Tibial nerve (tissue), 4 donors: ENCODE data around the gene FKBP3. TPM values are rescaled to one million over a fixed set of nuclear protein-coding genes. Genes with fewer than 3 reads are reported as not detected.

Experiments used
- DNase-seq, 2 donors: peaks; one replicate each; pipeline ENCODE4 v3.0.0-alpha.2; 2019; ENCODE audit warnings: low spot score in 2 of 2
- H3K27ac ChIP-seq, 4 donors: fragments of 200-600 bp; sonication (generic) in 3 of 4; one replicate each; pipeline ENCODE4 v1.5.1; 2017 to 2019; ENCODE audit warnings: mild to moderate bottlenecking in 1 of 4
- H3K27me3 ChIP-seq, 2 donors: fragments of 200-600 bp; sonication (generic) in 1 of 2; one replicate each; pipeline versions ENCODE4 v1.5.1 to v1.6.0; 2017 to 2019
- H3K36me3 ChIP-seq, 3 donors: fragments of 200-600 bp; sonication (generic); one replicate each; pipeline ENCODE4 v1.5.1; 2018 to 2019
- H3K4me1 ChIP-seq, 4 donors: fragments of 200-600 bp; sonication (generic) in 3 of 4; one replicate each; pipeline ENCODE4 v1.5.1; 2017 to 2019
- H3K4me3 ChIP-seq, 4 donors: fragments of 200-600 bp; sonication (generic) in 3 of 4; one replicate each; pipeline ENCODE4 v1.5.1; 2017 to 2019; ENCODE audit warnings: mild to moderate bottlenecking in 1 of 4, moderate library complexity in 1 of 4
- H3K9me3 ChIP-seq, 4 donors: fragments of 200-600 bp; sonication (generic) in 3 of 4; one replicate each; pipeline ENCODE4 v1.5.1; 2017 to 2019
- CTCF ChIP-seq, 5 experiments: fragments of 200-600 bp in 3 of 5; fragments of 450-650 bp in 2 of 5; sonication (generic) in 3 of 5; IDR thresholded peaks; one replicate each; pipeline ENCODE4 v1.5.1; 2016 to 2019; ENCODE audit warnings: antibody characterized with exemption in 5 of 5, mild to moderate bottlenecking in 3 of 5, moderate library complexity in 2 of 5
- EP300 ChIP-seq, 2 donors: sonication (generic); formaldehyde crosslinking; IDR thresholded peaks; one replicate each; pipeline ENCODE4 v1.6.1; 2017; ENCODE audit warnings: antibody characterized with exemption in 2 of 2, mild to moderate bottlenecking in 1 of 2
- POLR2A ChIP-seq, 2 donors: fragments of 450-650 bp; IDR thresholded peaks; one replicate each; pipeline ENCODE4 v1.6.1; 2017; ENCODE audit warnings: antibody characterized with exemption in 2 of 2, mild to moderate bottlenecking in 2 of 2, moderate library complexity in 2 of 2
- WGBS, 2 donors: methylation state at CpG; one replicate each; pipeline ENCODE4 v1.1.5; 2018; 5-methylcytosine and 5-hydroxymethylcytosine counted together
- total RNA-seq, 4 donors: library from RNA; depleted of rRNA; stranded (reverse); fragments of >200 nt; gene quantifications; one replicate each; pipeline ENCODE4 v1.1.0, GENCODE V29; 2016

The FKBP3 gene
- total RNA-seq, 4 donors from 2014 or later: 19.6 to 45.7 (median 32.7) TPM

- Histone ChIP-seq H3K27ac (no peak overlapping the region), H3K4me1 (no peaks in the 10 kb centered on the region), H3K27me3 (no peaks in the 10 kb centered on the region), H3K4me3 (no peak overlapping the region), H3K9me3 (no peaks in the 10 kb centered on the region), H3K36me3 (peaks cover 0 to 57% (median 0%) of the 10 kb centered on the region in 3 donors)
- 82 to 90% methylated on average over 5 of the region's 5 CpGs for WGBS, 2 donors
- DNase-seq: no peak
- TF ChIP-seq CTCF (IDR thresholded peaks at IDR 0.05) (no peak), EP300 (IDR thresholded peaks at IDR 0.05) (no peak), POLR2A (IDR thresholded peaks at IDR 0.05) (no peak)
Measured at GRCh38 chr14:45073231-45073879, 60.9 kb downstream of the FKBP3 start.

GRCh38 chr14:45072126-45072525, 62.2 kb downstream of the FKBP3 start:
- Histone ChIP-seq H3K4me3 (no peak overlapping the region), H3K27ac (no peak overlapping the region), H3K36me3 (peaks cover 0 to 60% (median 0%) of the 10 kb centered on the region in 3 donors), H3K27me3 (no peaks in the 10 kb centered on the region), H3K4me1 (no peaks in the 10 kb centered on the region), H3K9me3 (no peaks in the 10 kb centered on the region)
- WGBS, 2 donors: 96 to 97% methylated on average over 6 of the region's 6 CpGs
- no peak for DNase-seq
- TF ChIP-seq CTCF (IDR thresholded peaks at IDR 0.05) (no peak), POLR2A (IDR thresholded peaks at IDR 0.05) (no peak), EP300 (IDR thresholded peaks at IDR 0.05) (no peak)

GRCh38 chr14:45070215-45070614, 64.1 kb downstream of the FKBP3 start:
- H3K36me3 ChIP-seq: peaks cover 0 to 60% (median 0%) of the 10 kb centered on the region in 3 donors
- H3K27me3 ChIP-seq: no peaks in the 10 kb centered on the region
- no peaks in the 10 kb centered on the region for H3K4me1 ChIP-seq
- WGBS, 2 donors: 83 to 90% methylated on average over 1 of the region's 1 CpG
- H3K9me3 ChIP-seq: no peaks in the 10 kb centered on the region
- H3K4me3 ChIP-seq: no peak overlapping the region
- TF ChIP-seq POLR2A (IDR thresholded peaks at IDR 0.05): no peak
- no peak for TF ChIP-seq CTCF (IDR thresholded peaks at IDR 0.05)
- TF ChIP-seq EP300 (IDR thresholded peaks at IDR 0.05): no peak
- no peak overlapping the region for H3K27ac ChIP-seq
- no peak for DNase-seq

- H3K4me3 ChIP-seq: no peak overlapping the region
- no peaks in the 10 kb centered on the region for H3K4me1 ChIP-seq
- 96% methylated on average over 3 of the region's 3 CpGs for WGBS, 2 donors
- TF ChIP-seq POLR2A (IDR thresholded peaks at IDR 0.05) (no peak), EP300 (IDR thresholded peaks at IDR 0.05) (no peak), CTCF (IDR thresholded peaks at IDR 0.05) (no peak)
- peaks cover 0 to 49% (median 0%) of the 10 kb centered on the region in 3 donors for H3K36me3 ChIP-seq
- no peak for DNase-seq
- H3K27me3 ChIP-seq: no peaks in the 10 kb centered on the region
- H3K9me3 ChIP-seq: no peaks in the 10 kb centered on the region
- no peak overlapping the region for H3K27ac ChIP-seq
Measured at GRCh38 chr14:45068396-45068795, 65.9 kb downstream of the FKBP3 start.

- TF ChIP-seq CTCF (IDR thresholded peaks at IDR 0.05) (no peak), POLR2A (IDR thresholded peaks at IDR 0.05) (no peak), EP300 (IDR thresholded peaks at IDR 0.05) (no peak)
- peaks cover 0 to 33% (median 0%) of the 10 kb centered on the region in 3 donors for H3K36me3 ChIP-seq
- no peaks in the 10 kb centered on the region for H3K27me3 ChIP-seq
- H3K4me3 ChIP-seq: no peak overlapping the region
- 97 to 98% methylated on average over 3 of the region's 3 CpGs for WGBS, 2 donors
- H3K9me3 ChIP-seq: no peaks in the 10 kb centered on the region
- no peak overlapping the region for H3K27ac ChIP-seq
- H3K4me1 ChIP-seq: no peaks in the 10 kb centered on the region
- no peak for DNase-seq
Measured at GRCh38 chr14:45066667-45067066, 67.6 kb downstream of the FKBP3 start.
